GM21619 (cell line): ENCODE data around the gene CCSAP.
A peak's percentile ranks its signal among the peaks of the same experiment; 100 is the strongest.

Experiments used
- ATAC-seq: cut with Tn5 transposase; IDR thresholded peaks from one replicate; pipeline ENCODE4 v1.9.1; 2021; ENCODE audit not compliant: unreplicated experiment

Gene CCSAP

GRCh38 chr1:229288516-229288915 is 54.3 kb downstream of the CCSAP start:
- no peak for ATAC-seq

GRCh38 chr1:229287267-229287666 is 55.6 kb downstream of the CCSAP start:
- no peak for ATAC-seq

- ATAC-seq = no peak
Observed at GRCh38 chr1:229286099-229286766, 56.6 kb downstream of the CCSAP start.

GRCh38 chr1:229285440-229285839 is 57.4 kb downstream of the CCSAP start:
- no peak for ATAC-seq

GRCh38 chr1:229284887-229285286 is 58.0 kb downstream of the CCSAP start:
- no peak for ATAC-seq

- ATAC-seq = no peak
Observed at GRCh38 chr1:229283183-229283611, 59.6 kb downstream of the CCSAP start.

- ATAC-seq = no peak
Observed at GRCh38 chr1:229282295-229282823, 60.5 kb downstream of the CCSAP start.

GRCh38 chr1:229281339-229281926 is 61.4 kb downstream of the CCSAP start:
- no peak for ATAC-seq

- ATAC-seq = no peak
Observed at GRCh38 chr1:229280921-229281320, 61.9 kb downstream of the CCSAP start.

- no peak for ATAC-seq
Observed at GRCh38 chr1:229280037-229280828, 62.6 kb downstream of the CCSAP start.

GRCh38 chr1:229279242-229279641 is 63.6 kb downstream of the CCSAP start:
- ATAC-seq = no peak

- no peak for ATAC-seq
Observed at GRCh38 chr1:229278120-229278741, 64.6 kb downstream of the CCSAP start.

- no peak for ATAC-seq
Observed at GRCh38 chr1:229275005-229275404, 67.8 kb downstream of the CCSAP start.

GRCh38 chr1:229273507-229274232 is 69.2 kb downstream of the CCSAP start:
- ATAC-seq = no peak

GRCh38 chr1:229272164-229273158 is 70.4 kb downstream of the CCSAP start:
- ATAC-seq = no peak

GRCh38 chr1:229271448-229272159 is 71.2 kb downstream of the CCSAP start:
- peak; percentile 62 for ATAC-seq
